ENCODE results near the gene RAB6A.

RAB6A gene

GRCh38 chr11:73662445-73663157 lies 98.3 kb downstream of the RAB6A start:
- Histone ChIP-seq H3K36me3 (peaks cover 16% of the 10 kb centered on the region), H3K9me3 (ENCODE audit: severe bottlenecking) (no peaks in the 10 kb centered on the region), H3K27me3 (ENCODE audit: insufficient read depth, low read depth, severe bottlenecking) (no peaks in the 10 kb centered on the region), H3K27ac (no peak overlapping the region), H3K4me3 (ENCODE audit: low read depth, low read length) (no peak overlapping the region)
- TF ChIP-seq, protein P1, sequence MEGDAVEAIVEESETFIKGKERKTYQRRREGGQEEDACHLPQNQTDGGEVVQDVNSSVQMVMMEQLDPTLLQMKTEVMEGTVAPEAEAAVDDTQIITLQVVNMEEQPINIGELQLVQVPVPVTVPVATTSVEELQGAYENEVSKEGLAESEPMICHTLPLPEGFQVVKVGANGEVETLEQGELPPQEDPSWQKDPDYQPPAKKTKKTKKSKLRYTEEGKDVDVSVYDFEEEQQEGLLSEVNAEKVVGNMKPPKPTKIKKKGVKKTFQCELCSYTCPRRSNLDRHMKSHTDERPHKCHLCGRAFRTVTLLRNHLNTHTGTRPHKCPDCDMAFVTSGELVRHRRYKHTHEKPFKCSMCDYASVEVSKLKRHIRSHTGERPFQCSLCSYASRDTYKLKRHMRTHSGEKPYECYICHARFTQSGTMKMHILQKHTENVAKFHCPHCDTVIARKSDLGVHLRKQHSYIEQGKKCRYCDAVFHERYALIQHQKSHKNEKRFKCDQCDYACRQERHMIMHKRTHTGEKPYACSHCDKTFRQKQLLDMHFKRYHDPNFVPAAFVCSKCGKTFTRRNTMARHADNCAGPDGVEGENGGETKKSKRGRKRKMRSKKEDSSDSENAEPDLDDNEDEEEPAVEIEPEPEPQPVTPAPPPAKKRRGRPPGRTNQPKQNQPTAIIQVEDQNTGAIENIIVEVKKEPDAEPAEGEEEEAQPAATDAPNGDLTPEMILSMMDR (IDR thresholded peaks at IDR 0.05; ENCODE audit: low read depth, low read length): no peak
- no peak for DNase-seq

- Histone ChIP-seq H3K4me3 (ENCODE audit: low read depth, low read length) (no peak overlapping the region), H3K9me3 (ENCODE audit: severe bottlenecking) (no peaks in the 10 kb centered on the region), H3K27me3 (ENCODE audit: insufficient read depth, low read depth, severe bottlenecking) (no peaks in the 10 kb centered on the region), H3K27ac (no peak overlapping the region; the same call in 1 of the 2 replicates), H3K36me3 (peaks cover 22% of the 10 kb centered on the region)
- DNase-seq: peak; percentile 87
- TF ChIP-seq, protein P1 (IDR thresholded peaks at IDR 0.05; ENCODE audit: low read depth, low read length): peak; percentile 97
Measured at GRCh38 chr11:73661035-73661628, 99.7 kb downstream of the RAB6A start.

GRCh38 chr11:73660497-73661034 lies 100.3 kb downstream of the RAB6A start:
- peaks cover 25% of the 10 kb centered on the region for H3K36me3 ChIP-seq
- TF ChIP-seq, protein P1 (IDR thresholded peaks at IDR 0.05; ENCODE audit: low read depth, low read length): no peak
- H3K27ac ChIP-seq: no peak overlapping the region
- no peak for DNase-seq
- H3K4me3 ChIP-seq (ENCODE audit: low read depth, low read length): no peak overlapping the region
- no peaks in the 10 kb centered on the region for H3K9me3 ChIP-seq (ENCODE audit: severe bottlenecking)
- no peaks in the 10 kb centered on the region for H3K27me3 ChIP-seq (ENCODE audit: insufficient read depth, low read depth, severe bottlenecking)

- DNase-seq: no peak
- H3K27me3 ChIP-seq (ENCODE audit: insufficient read depth, low read depth, severe bottlenecking): no peaks in the 10 kb centered on the region
- H3K9me3 ChIP-seq (ENCODE audit: severe bottlenecking): no peaks in the 10 kb centered on the region
- no peak overlapping the region for H3K4me3 ChIP-seq (ENCODE audit: low read depth, low read length)
- no peak overlapping the region for H3K27ac ChIP-seq
- H3K36me3 ChIP-seq: peaks cover 25% of the 10 kb centered on the region
- TF ChIP-seq, protein P1 (IDR thresholded peaks at IDR 0.05; ENCODE audit: low read depth, low read length): no peak
Measured at GRCh38 chr11:73659961-73660360, 100.9 kb downstream of the RAB6A start.

- Histone ChIP-seq H3K27me3 (ENCODE audit: insufficient read depth, low read depth, severe bottlenecking) (no peaks in the 10 kb centered on the region), H3K27ac (no peak overlapping the region), H3K9me3 (ENCODE audit: severe bottlenecking) (no peaks in the 10 kb centered on the region), H3K36me3 (peaks cover 26% of the 10 kb centered on the region), H3K4me3 (ENCODE audit: low read depth, low read length) (no peak overlapping the region)
- TF ChIP-seq, protein P1 (IDR thresholded peaks at IDR 0.05; ENCODE audit: low read depth, low read length): no peak
- DNase-seq: no peak
Measured at GRCh38 chr11:73656985-73657384, 103.9 kb downstream of the RAB6A start.

Data from WERI-Rb-1 (cell line).